Measurements from ENCODE around the gene CFAP46. TPM values are rescaled to one million over a fixed set of nuclear protein-coding genes. Genes with fewer than 3 reads are reported as not detected.

Gene CFAP46
- total and polyA plus RNA-seq, 2 experiments from 2014 or later = 0.20 to 0.22 TPM

DNA sequence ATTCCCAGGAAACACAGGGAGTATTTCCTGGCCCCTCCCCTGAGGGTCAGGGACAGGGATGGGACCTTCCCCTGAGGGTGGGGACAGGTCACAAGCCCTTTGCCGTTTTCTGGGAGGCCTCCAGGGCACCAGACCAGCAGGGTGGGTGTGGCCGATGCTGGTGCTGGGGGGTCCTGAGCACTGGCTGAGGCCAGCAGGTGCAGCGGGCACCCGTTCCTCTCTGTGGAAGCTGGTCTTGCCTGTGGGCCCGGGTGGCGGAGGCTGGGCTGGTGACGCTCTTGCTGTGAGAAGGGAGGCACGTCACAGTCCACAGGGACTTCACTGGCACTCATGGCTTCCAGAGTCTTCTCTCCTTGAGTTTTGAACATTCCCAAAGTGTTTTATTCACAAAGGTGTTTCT lies 44.2 kb upstream of the CFAP46 start:
- Histone ChIP-seq H3K79me2 (ENCODE audit: insufficient read depth) (no peaks in the 10 kb centered on the region), H3K9me3 (ENCODE audit: low read depth) (no peaks in the 10 kb centered on the region), H3K36me3 (ENCODE audit: low read depth) (no peaks in the 10 kb centered on the region), H3K4me1 (ENCODE audit: insufficient read depth) (no peaks in the 10 kb centered on the region; the same call in 1 of the 2 replicates), H3K4me2 (ENCODE audit: unreplicated experiment) (no peak overlapping the region), H3K9ac (no peak overlapping the region), H3K4me3 (no peak overlapping the region), H3K27ac (no peak overlapping the region), H3F3A (ENCODE audit: insufficient read depth) (peaks cover 4% of the 10 kb centered on the region), H3K27me3 (replicated peaks; ENCODE audit: insufficient read depth) (no peaks in the 10 kb centered on the region), H4K20me1 (ENCODE audit: insufficient read depth) (no peaks in the 10 kb centered on the region), H3K9me2 (ENCODE audit: insufficient read depth) (no peaks in the 10 kb centered on the region), H2AFZ (no peak overlapping the region)
- no peak for TF ChIP-seq EZH2phosphoT487 (IDR thresholded peaks at IDR 0.05; ENCODE audit: insufficient read depth, low read depth)
- no peak for TF ChIP-seq EZH2 (IDR thresholded peaks at IDR 0.05; ENCODE audit: insufficient read depth, poor library complexity, severe bottlenecking)
- 87% methylated on average over 6 to 8 of the region's 8 CpGs for WGBS, 2 experiments (ENCODE audit: low coverage in 1 of 2, low lambda C conversion rate in 2 of 2, missing lambda C conversion rate in 2 of 2)
- in situ Hi-C loops (cut with MboI) = no loop called here
- no peak for DNase-seq

DNA sequence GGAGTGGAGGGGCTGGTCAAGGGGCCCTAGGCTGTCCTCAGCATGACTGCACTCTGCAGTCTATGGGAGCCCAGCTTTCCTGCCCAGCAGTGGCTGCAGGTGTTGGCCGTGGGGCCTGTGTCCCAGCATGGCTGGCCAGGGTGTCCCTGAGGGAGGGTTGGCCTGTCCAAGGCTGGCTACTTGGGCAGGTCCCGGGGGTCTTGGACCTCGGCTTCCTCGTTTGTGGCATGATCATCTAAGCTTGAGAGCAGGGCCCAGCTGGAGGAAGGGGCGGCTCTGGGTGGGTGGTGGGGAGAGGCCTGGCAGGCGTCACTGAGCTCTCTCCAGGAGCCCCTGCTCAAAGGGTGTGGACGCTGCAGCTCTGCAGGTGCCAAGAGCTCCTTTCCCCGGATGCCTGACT lies 43.7 kb upstream of the CFAP46 start:
- in situ Hi-C loops (cut with MboI) = no loop called here
- TF ChIP-seq EZH2phosphoT487 (IDR thresholded peaks at IDR 0.05; ENCODE audit: insufficient read depth, low read depth) = no peak
- TF ChIP-seq EZH2 (IDR thresholded peaks at IDR 0.05; ENCODE audit: insufficient read depth, poor library complexity, severe bottlenecking) = no peak
- DNase-seq = no peak
- no peaks in the 10 kb centered on the region for H3K27me3 ChIP-seq (replicated peaks; ENCODE audit: insufficient read depth)
- H2AFZ ChIP-seq = no peak overlapping the region
- H3K9ac ChIP-seq = no peak overlapping the region
- no peaks in the 10 kb centered on the region for H3K79me2 ChIP-seq (ENCODE audit: insufficient read depth)
- no peak overlapping the region for H3K4me3 ChIP-seq
- H3K36me3 ChIP-seq (ENCODE audit: low read depth) = no peaks in the 10 kb centered on the region
- peaks cover 4% of the 10 kb centered on the region for H3F3A ChIP-seq (ENCODE audit: insufficient read depth)
- H3K4me2 ChIP-seq (ENCODE audit: unreplicated experiment) = no peak overlapping the region
- H3K27ac ChIP-seq = no peak overlapping the region
- H4K20me1 ChIP-seq (ENCODE audit: insufficient read depth) = no peaks in the 10 kb centered on the region
- H3K4me1 ChIP-seq (ENCODE audit: insufficient read depth) = no peaks in the 10 kb centered on the region; the same call in 1 of the 2 replicates
- no peaks in the 10 kb centered on the region for H3K9me2 ChIP-seq (ENCODE audit: insufficient read depth)
- H3K9me3 ChIP-seq (ENCODE audit: low read depth) = no peaks in the 10 kb centered on the region
- 68 to 79% methylated on average over 6 to 8 of the region's 8 CpGs for WGBS, 2 experiments (ENCODE audit: low coverage in 1 of 2, low lambda C conversion rate in 2 of 2, missing lambda C conversion rate in 2 of 2)

DNA sequence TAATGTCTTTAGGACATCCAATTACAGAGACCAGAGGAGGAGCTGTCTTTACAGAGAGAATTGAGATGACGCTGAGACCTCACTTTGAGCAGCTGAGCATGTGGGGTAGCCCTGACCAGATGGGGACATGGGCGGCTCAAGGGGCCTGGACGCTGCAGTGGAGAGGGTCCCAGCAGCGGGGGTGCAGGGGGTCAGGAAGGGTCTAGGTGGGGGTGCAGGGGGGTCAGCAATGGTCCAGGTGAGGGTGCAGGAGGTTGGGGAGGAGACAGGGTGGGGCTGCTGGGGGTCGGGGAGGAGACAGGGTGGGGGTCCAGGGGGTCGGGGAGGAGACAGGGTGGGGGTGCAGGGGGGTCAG lies 43.2 kb upstream of the CFAP46 start:
- H3K27me3 ChIP-seq (replicated peaks; ENCODE audit: insufficient read depth) = no peaks in the 10 kb centered on the region
- in situ Hi-C loops (cut with MboI) = no loop called here
- no peak overlapping the region for H3K4me2 ChIP-seq (ENCODE audit: unreplicated experiment)
- H3F3A ChIP-seq (ENCODE audit: insufficient read depth) = peaks cover 4% of the 10 kb centered on the region
- H4K20me1 ChIP-seq (ENCODE audit: insufficient read depth) = no peaks in the 10 kb centered on the region
- H2AFZ ChIP-seq = no peak overlapping the region
- H3K4me3 ChIP-seq = no peak overlapping the region
- no peak overlapping the region for H3K9ac ChIP-seq
- H3K79me2 ChIP-seq (ENCODE audit: insufficient read depth) = no peaks in the 10 kb centered on the region
- no peaks in the 10 kb centered on the region for H3K9me2 ChIP-seq (ENCODE audit: insufficient read depth)
- H3K36me3 ChIP-seq (ENCODE audit: low read depth) = no peaks in the 10 kb centered on the region
- H3K9me3 ChIP-seq (ENCODE audit: low read depth) = no peaks in the 10 kb centered on the region
- WGBS, 2 experiments (ENCODE audit: low coverage in 1 of 2, low lambda C conversion rate in 2 of 2, missing lambda C conversion rate in 2 of 2) = 65 to 72% methylated on average over 4 to 6 of the region's 6 CpGs
- no peak overlapping the region for H3K27ac ChIP-seq
- no peak for TF ChIP-seq EZH2 (IDR thresholded peaks at IDR 0.05; ENCODE audit: insufficient read depth, poor library complexity, severe bottlenecking)
- TF ChIP-seq EZH2phosphoT487 (IDR thresholded peaks at IDR 0.05; ENCODE audit: insufficient read depth, low read depth) = no peak
- H3K4me1 ChIP-seq (ENCODE audit: insufficient read depth) = no peaks in the 10 kb centered on the region; the same call in 1 of the 2 replicates
- DNase-seq = no peak

DNA sequence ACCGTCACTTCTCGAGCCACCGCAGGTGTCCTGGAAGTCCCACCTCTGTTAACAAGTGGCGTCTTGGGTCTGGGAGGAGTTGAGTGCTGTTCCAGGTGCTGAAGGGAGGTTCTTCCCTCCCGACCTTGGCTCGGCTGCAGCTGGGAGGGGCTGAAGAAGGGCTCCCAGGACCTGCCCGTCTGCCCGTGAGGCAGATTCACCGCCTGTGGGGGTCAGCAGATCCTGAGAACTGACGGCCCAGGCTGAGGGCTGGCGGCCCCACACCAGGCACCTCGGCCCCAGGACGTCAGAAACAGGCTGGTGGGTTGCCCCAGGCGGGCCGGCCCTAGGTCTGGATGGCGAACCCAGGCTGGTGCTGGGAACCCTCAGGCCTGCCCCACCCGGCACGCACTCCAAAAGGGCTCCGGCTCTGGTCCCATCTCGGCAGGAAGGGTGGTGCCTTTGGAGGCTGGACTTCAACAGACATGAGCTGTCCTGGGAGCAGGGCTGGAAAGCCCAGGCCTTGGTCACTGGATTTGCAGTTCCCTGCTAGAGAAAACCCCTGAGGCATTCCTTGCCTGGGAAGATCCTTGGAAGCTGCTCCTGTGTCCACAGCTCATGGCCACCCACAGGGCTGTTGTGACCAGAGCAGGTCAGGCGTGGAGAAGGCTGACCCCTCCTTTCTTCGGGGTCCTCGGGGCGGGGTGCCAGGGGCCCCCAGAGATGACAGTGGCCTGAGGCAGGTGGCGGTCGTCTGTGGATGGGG lies 42.6 kb upstream of the CFAP46 start:
- Histone ChIP-seq H3K79me2 (ENCODE audit: insufficient read depth) (no peaks in the 10 kb centered on the region), H3K9ac (no peak overlapping the region), H4K20me1 (ENCODE audit: insufficient read depth) (no peaks in the 10 kb centered on the region), H3K4me2 (ENCODE audit: unreplicated experiment) (no peak overlapping the region), H3K36me3 (ENCODE audit: low read depth) (no peaks in the 10 kb centered on the region), H3F3A (ENCODE audit: insufficient read depth) (peaks cover 4% of the 10 kb centered on the region), H3K9me2 (ENCODE audit: insufficient read depth) (no peaks in the 10 kb centered on the region), H3K4me1 (ENCODE audit: insufficient read depth) (no peaks in the 10 kb centered on the region; the same call in 1 of the 2 replicates), H3K27ac (no peak overlapping the region), H3K27me3 (replicated peaks; ENCODE audit: insufficient read depth) (no peaks in the 10 kb centered on the region), H3K4me3 (no peak overlapping the region), H3K9me3 (ENCODE audit: low read depth) (no peaks in the 10 kb centered on the region), H2AFZ (no peak overlapping the region)
- peak; percentile 70 for DNase-seq
- in situ Hi-C loops (cut with MboI) = no loop called here
- WGBS, 2 experiments (ENCODE audit: low coverage in 1 of 2, low lambda C conversion rate in 2 of 2, missing lambda C conversion rate in 2 of 2) = 63 to 70% methylated on average over 24 to 25 of the region's 26 CpGs
- TF ChIP-seq EZH2 (IDR thresholded peaks at IDR 0.05; ENCODE audit: insufficient read depth, poor library complexity, severe bottlenecking) = no peak
- no peak for TF ChIP-seq EZH2phosphoT487 (IDR thresholded peaks at IDR 0.05; ENCODE audit: insufficient read depth, low read depth)

Data from GM23248 (cell line).